Measurements from ENCODE around the gene MAD1L1.

The MAD1L1 gene

GRCh38 chr7:2054927-2055326, 177.8 kb downstream of the MAD1L1 start:
- FAIRE-seq: no peak

GRCh38 chr7:2053395-2053794, 179.3 kb downstream of the MAD1L1 start:
- FAIRE-seq: no peak

- no peak for FAIRE-seq
Measured at GRCh38 chr7:2052657-2053048, 180.1 kb downstream of the MAD1L1 start.

GRCh38 chr7:2051707-2052656, 180.8 kb downstream of the MAD1L1 start:
- FAIRE-seq: no peak

- no peak for FAIRE-seq
Measured at GRCh38 chr7:2050511-2050866, 182.3 kb downstream of the MAD1L1 start.

- FAIRE-seq: no peak
Measured at GRCh38 chr7:2049782-2050510, 182.8 kb downstream of the MAD1L1 start.

GRCh38 chr7:2049111-2049781, 183.5 kb downstream of the MAD1L1 start:
- FAIRE-seq: no peak

- FAIRE-seq: no peak
Measured at GRCh38 chr7:2048531-2048930, 184.2 kb downstream of the MAD1L1 start.

- no peak for FAIRE-seq
Measured at GRCh38 chr7:2048006-2048405, 184.7 kb downstream of the MAD1L1 start.

GRCh38 chr7:2046581-2047565, 185.9 kb downstream of the MAD1L1 start:
- FAIRE-seq: no peak

- no peak for FAIRE-seq
Measured at GRCh38 chr7:2045559-2046405, 187.0 kb downstream of the MAD1L1 start.

- FAIRE-seq: no peak
Measured at GRCh38 chr7:2044883-2045471, 187.8 kb downstream of the MAD1L1 start.

GRCh38 chr7:2044311-2044882, 188.3 kb downstream of the MAD1L1 start:
- no peak for FAIRE-seq

GRCh38 chr7:2043316-2044039, 189.3 kb downstream of the MAD1L1 start:
- FAIRE-seq: no peak

GRCh38 chr7:2042650-2043049, 190.1 kb downstream of the MAD1L1 start:
- FAIRE-seq: no peak

GRCh38 chr7:2041496-2042367, 191.0 kb downstream of the MAD1L1 start:
- FAIRE-seq: no peak

GRCh38 chr7:2040893-2041270, 191.9 kb downstream of the MAD1L1 start:
- no peak for FAIRE-seq

GRCh38 chr7:2040201-2040892, 192.4 kb downstream of the MAD1L1 start:
- no peak for FAIRE-seq
